Measurements from ENCODE around the gene CMTM3.

DNA sequence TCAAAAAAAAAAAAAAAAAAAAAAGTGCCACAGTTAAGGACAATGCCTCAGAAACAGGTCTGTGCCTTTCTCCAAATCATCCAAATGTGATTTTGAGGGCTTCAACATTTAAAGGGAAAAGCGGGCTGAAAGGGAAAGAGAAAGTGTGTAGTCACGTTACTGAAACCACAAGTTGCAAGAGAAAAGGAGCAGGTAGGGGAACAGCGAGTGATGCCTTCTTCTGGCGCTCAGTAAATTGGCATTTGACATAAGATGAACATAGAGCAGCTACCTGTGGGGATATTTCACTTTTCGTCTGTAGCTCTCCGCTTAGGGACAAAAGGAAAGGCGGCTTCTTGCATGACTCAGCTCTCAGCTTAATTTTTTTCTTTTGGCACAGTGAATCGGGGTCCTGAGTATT, 14.2 kb upstream of the CMTM3 start:
- no peak for TF ChIP-seq EZH2 (IDR thresholded peaks at IDR 0.05; ENCODE audit: low read length)
- TF ChIP-seq, protein P1, sequence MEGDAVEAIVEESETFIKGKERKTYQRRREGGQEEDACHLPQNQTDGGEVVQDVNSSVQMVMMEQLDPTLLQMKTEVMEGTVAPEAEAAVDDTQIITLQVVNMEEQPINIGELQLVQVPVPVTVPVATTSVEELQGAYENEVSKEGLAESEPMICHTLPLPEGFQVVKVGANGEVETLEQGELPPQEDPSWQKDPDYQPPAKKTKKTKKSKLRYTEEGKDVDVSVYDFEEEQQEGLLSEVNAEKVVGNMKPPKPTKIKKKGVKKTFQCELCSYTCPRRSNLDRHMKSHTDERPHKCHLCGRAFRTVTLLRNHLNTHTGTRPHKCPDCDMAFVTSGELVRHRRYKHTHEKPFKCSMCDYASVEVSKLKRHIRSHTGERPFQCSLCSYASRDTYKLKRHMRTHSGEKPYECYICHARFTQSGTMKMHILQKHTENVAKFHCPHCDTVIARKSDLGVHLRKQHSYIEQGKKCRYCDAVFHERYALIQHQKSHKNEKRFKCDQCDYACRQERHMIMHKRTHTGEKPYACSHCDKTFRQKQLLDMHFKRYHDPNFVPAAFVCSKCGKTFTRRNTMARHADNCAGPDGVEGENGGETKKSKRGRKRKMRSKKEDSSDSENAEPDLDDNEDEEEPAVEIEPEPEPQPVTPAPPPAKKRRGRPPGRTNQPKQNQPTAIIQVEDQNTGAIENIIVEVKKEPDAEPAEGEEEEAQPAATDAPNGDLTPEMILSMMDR (optimal IDR thresholded peaks at IDR 0.05 in 1 of 3, IDR thresholded peaks at IDR 0.05 in 1 of 3, conservative IDR thresholded peaks at IDR 0.05 in 1 of 3; ENCODE audit: extremely low read depth in 1 of 3, insufficient read depth in 2 of 3, low read length in 3 of 3) = no peak
